Measurements from ENCODE around the gene KRTAP3-1.

Gene KRTAP3-1

GRCh38 chr17:40975516-40975915 is 33.4 kb downstream of the KRTAP3-1 start:
- no peak for DNase-seq

GRCh38 chr17:40974366-40974765 is 34.6 kb downstream of the KRTAP3-1 start:
- no peak for DNase-seq

GRCh38 chr17:40967582-40967981 is 41.3 kb downstream of the KRTAP3-1 start:
- DNase-seq = no peak

GRCh38 chr17:40966848-40967247 is 42.1 kb downstream of the KRTAP3-1 start, which contains the start of gene KRT39:
KRT39 (minus strand) TSS chr17:40966948; CDS start chr17:40966856, 92 bp downstream.
- no peak for DNase-seq

- DNase-seq = no peak
Measured at GRCh38 chr17:40963838-40964237, 45.1 kb downstream of the KRTAP3-1 start.

GRCh38 chr17:40962059-40962561 is 46.8 kb downstream of the KRTAP3-1 start:
- DNase-seq = no peak

GRCh38 chr17:40961591-40961990 is 47.3 kb downstream of the KRTAP3-1 start:
- DNase-seq = no peak

- DNase-seq = no peak
Measured at GRCh38 chr17:40960144-40960543, 48.8 kb downstream of the KRTAP3-1 start.
